Mesothelial cell of epicardium (in vitro differentiated cells): ENCODE measurements around the gene CFAP46. TPM values are rescaled to one million over a fixed set of nuclear protein-coding genes. Genes with fewer than 3 reads are reported as not detected.

ENCODE experiments used
- DNase-seq, 2 experiments: peaks; one replicate each; pipeline ENCODE4 v3.0.0; 2021; ENCODE audit warnings: low spot score in 2 of 2; ENCODE audit not compliant: unreplicated experiment in 2 of 2
- H3K27ac Mint-ChIP-seq: 2 replicates; pipeline ENCODE4 v1.8.0; 2021; ENCODE audit warnings: mixed read lengths
- H3K27me3 Mint-ChIP-seq: 2 replicates; pipeline ENCODE4 v1.8.0; 2021; ENCODE audit warnings: low read depth, mixed read lengths
- H3K36me3 Mint-ChIP-seq: 2 replicates; pipeline ENCODE4 v1.8.0; 2021; ENCODE audit warnings: mixed read lengths
- H3K4me1 Mint-ChIP-seq: 2 replicates; pipeline ENCODE4 v1.8.0; 2021; ENCODE audit warnings: mixed read lengths
- H3K4me3 Mint-ChIP-seq: 2 replicates; pipeline ENCODE4 v1.8.0; 2021; ENCODE audit warnings: mild to moderate bottlenecking, moderate library complexity, mixed read lengths
- H3K9me3 Mint-ChIP-seq: 2 replicates; pipeline ENCODE4 v1.8.0; 2021; ENCODE audit warnings: mixed read lengths
- CTCF ChIP-seq: fragments of 200-600 bp; sonication (generic); IDR thresholded peaks from one replicate; pipeline ENCODE4 v1.5.0; 2021; ENCODE audit warnings: antibody characterized with exemption; ENCODE audit not compliant: unreplicated experiment
- total RNA-seq: library from RNA; stranded (reverse); gene quantifications from 3 replicates; pipeline ENCODE4 v1.2.1, GENCODE V29; 2021

CFAP46 gene
- total RNA-seq, 1 donor from 2014 or later, result 3.1 TPM

GRCh38 chr10:132817701-132818211 lies 124.6 kb downstream of the CFAP46 start:
- Mint-ChIP-seq H3K9me3 (peaks cover 17% of the 10 kb centered on the region), H3K4me1 (no peaks in the 10 kb centered on the region), H3K4me3 (no peak overlapping the region), H3K36me3 (no peaks in the 10 kb centered on the region), H3K27ac (no peak overlapping the region), H3K27me3 (peaks cover 41% of the 10 kb centered on the region)
- no peak for DNase-seq
- TF ChIP-seq CTCF, result no peak

DNA sequence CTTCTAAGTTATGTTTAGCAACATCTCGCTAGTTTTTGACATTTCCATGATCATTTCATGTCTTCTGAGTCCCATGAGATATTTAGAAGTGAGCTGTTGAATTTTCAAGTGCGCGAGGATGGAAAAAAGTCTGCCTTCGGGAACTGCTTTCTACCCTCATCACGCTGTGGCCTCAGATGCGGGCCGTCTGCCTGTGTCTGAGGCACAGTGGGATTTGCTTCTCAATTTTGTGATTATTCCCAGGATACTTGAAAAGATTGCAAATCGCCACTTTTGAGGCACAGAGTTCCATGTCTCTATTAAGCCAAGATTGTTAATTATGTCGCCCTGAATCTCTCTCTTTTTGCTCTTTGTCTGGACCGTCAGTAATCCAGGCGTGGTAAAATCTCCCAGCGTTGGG lies 125.7 kb downstream of the CFAP46 start:
- H3K9me3 Mint-ChIP-seq, result peaks cover 17% of the 10 kb centered on the region
- no peaks in the 10 kb centered on the region for H3K4me1 Mint-ChIP-seq
- peaks cover 41% of the 10 kb centered on the region for H3K27me3 Mint-ChIP-seq
- no peak for DNase-seq
- H3K27ac Mint-ChIP-seq, result no peak overlapping the region
- no peak overlapping the region for H3K4me3 Mint-ChIP-seq
- no peaks in the 10 kb centered on the region for H3K36me3 Mint-ChIP-seq
- no peak for TF ChIP-seq CTCF

GRCh38 chr10:132815168-132815857 lies 127.1 kb downstream of the CFAP46 start:
- peaks cover 17% of the 10 kb centered on the region for H3K9me3 Mint-ChIP-seq
- H3K27ac Mint-ChIP-seq, result no peak overlapping the region
- no peak for DNase-seq
- no peak overlapping the region for H3K4me3 Mint-ChIP-seq
- H3K27me3 Mint-ChIP-seq, result peaks cover 41% of the 10 kb centered on the region
- H3K36me3 Mint-ChIP-seq, result no peaks in the 10 kb centered on the region
- no peak for TF ChIP-seq CTCF
- no peaks in the 10 kb centered on the region for H3K4me1 Mint-ChIP-seq

DNA sequence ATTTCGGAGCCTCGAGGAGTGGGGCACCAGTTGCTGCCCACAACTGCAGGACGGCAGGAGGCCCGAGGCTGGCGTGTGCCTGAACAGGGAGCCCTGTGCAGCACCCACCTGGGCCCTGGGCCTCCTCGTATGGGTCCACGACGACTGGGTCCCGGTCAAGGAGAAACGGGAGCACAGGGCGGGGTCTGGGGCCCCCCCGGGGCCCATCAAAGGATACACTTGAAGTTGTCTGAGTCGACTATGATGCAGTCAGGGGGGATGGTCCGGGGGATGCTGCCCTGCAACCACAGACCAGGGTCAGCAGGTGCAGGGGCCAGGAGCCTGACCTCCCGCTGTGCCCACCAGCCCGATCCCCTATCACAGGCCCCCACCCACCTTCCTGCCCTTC lies 127.9 kb downstream of the CFAP46 start:
- no peak overlapping the region for H3K4me3 Mint-ChIP-seq
- DNase-seq, result no peak
- H3K9me3 Mint-ChIP-seq, result peaks cover 9% of the 10 kb centered on the region
- H3K36me3 Mint-ChIP-seq, result no peaks in the 10 kb centered on the region
- H3K27me3 Mint-ChIP-seq, result peaks cover 42% of the 10 kb centered on the region
- TF ChIP-seq CTCF, result no peak
- H3K4me1 Mint-ChIP-seq, result no peaks in the 10 kb centered on the region
- H3K27ac Mint-ChIP-seq, result no peak overlapping the region

DNA sequence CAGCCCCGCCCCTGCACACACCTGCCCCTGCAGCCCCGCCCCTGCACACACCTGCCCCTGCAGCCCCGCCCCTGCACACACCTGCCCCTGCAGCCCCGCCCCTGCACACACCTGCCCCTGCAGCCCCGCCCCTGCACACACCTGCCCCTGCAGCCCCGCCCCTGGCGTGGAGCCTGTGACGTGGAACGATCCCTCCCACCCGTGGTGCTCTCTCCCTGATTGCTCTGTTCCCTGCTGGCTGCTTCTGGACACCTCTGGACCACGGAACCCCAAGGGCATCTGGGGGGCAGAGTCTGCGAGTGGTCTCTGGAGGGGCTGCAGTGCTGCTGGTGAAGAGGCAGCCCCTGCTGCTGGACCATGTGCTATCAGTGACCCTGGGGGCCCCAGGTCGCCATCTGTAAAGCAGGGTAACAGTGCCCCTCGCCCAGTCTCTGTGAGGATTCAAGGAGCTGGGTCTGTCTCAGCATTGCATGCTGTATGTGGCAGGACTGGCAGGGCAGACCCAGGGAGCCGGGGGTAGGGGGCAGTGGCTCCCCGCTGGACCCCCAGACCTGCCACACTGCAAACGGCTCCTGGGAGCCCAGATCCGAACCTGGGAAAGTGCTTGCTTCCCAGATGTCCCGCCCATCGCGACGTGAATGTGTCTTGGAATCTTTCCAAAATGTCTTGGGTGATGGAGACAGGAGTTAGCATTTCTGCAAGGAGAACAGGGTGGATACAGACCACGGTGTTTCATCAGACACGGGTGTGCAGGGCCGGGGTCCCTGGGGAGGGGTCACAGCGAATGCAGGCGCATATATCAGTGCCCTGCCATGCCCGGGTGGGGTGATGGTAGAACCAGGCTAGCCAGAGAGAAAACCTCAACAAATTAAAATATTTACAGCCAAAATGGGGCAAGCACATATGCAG lies 128.6 kb downstream of the CFAP46 start:
- H3K4me3 Mint-ChIP-seq, result no peak overlapping the region
- peaks cover 39% of the 10 kb centered on the region for H3K27me3 Mint-ChIP-seq
- no peaks in the 10 kb centered on the region for H3K4me1 Mint-ChIP-seq
- no peaks in the 10 kb centered on the region for H3K36me3 Mint-ChIP-seq
- H3K9me3 Mint-ChIP-seq, result peaks cover 2% of the 10 kb centered on the region
- DNase-seq, result no peak
- no peak overlapping the region for H3K27ac Mint-ChIP-seq
- no peak for TF ChIP-seq CTCF
